HG02623 (cell line): Measurements from ENCODE around the gene FIGNL2.

ENCODE experiments used
- ATAC-seq: cut with Tn5 transposase; IDR thresholded peaks from one replicate; pipeline ENCODE4 v1.9.1; 2021; ENCODE audit warnings: moderate library complexity; ENCODE audit not compliant: unreplicated experiment

Gene FIGNL2

DNA sequence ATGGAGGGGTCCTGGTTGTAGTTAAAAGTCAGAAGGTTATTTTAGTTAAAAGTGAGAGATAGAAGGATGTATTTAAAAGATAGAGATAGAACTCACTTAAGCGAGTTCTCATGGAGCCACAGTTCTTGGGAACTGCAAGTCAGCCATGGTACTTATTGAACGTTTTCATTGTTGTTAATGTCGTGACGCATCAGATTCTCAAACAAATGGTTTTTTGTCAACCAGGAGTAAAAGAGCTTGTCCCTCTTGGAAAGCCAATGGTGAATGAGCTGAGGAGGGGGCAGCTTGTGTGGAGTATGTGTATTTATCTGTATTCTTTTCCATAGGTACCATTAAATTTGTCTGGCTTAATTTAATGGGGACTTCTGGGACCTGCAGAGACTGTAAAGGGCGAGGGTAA lies 68.6 kb downstream of the FIGNL2 start:
- ATAC-seq = no peak

DNA sequence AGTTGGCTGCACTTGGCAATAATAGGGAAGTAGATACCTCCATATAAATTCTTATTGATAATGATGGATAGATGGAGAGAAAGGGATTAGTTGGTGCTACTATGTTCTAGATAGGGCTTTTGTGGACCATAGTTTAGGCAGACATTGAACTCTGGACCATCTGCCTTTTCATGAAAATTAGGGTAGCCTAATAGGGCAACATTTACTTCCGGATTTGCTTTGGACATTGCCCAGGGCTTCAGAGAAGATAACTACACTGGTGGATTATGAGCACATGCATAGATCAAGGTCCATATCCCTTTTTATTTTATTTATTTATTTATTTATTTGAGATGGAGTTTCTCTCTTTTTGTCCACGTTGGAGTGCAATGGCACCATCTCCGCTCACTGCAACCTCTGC lies 70.5 kb downstream of the FIGNL2 start:
- ATAC-seq = no peak

DNA sequence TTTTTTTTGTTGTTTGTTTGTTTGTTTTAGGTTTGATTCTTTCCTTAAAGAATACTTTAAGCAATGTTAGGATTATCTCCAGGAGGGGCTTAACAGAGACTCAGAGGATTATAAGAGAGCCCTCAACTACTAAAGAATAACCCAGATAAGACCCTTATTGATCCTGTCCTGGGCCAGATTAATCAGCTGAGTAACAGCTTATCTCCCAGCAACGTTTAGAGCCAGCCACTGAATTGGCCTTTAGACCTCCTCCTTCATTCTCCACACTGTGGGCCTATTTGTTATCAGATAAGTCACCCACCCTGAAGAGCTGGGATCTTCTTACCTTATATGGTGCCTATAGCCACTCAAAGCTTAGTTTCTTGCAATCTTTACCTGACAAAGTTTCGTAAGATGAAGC lies 71.1 kb downstream of the FIGNL2 start:
- ATAC-seq = no peak

GRCh38 chr12:51774933-51775332 lies 73.6 kb downstream of the FIGNL2 start:
- ATAC-seq = no peak

DNA sequence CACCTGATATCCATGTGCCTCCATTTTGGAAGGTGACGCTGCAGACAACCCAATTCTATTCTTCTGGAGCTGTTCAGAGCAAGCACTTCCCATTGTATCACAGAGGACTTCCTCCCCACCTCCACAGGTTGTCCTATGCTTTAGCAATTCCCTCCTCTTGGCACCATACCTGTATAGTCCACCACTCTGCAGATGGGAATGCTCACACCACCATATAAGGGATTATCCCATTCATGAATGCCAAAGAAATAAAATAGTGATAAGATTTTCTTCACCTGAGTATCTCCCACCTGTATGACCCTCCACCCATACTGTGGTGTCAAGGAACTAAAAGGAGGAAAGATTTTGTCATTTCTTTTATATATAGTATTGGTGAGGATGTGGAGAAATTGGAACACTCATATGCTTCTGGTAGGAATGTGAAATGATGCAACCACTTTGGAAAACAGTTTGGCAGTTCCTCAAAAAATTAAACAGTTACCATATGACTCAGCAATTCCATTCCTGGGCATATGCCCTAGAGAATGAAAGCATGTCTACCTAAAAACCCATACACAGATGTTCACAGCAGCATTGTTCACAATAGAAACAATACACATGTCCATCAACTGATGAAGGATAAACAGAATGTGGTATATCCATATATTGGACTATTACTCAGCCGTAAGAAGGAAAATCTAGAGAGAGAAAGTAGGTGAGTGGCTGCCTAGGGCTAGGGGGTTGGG lies 75.2 kb downstream of the FIGNL2 start:
- no peak for ATAC-seq

GRCh38 chr12:51771008-51771407 lies 77.5 kb downstream of the FIGNL2 start:
- no peak for ATAC-seq
